GM23338 (cell line): ENCODE data around the gene ZBTB45. TPM values are rescaled to one million over a fixed set of nuclear protein-coding genes. Genes with fewer than 3 reads are reported as not detected.

Experiments used
- ATAC-seq: fragments of 200-7000 bp; cut with Tn5 transposase; 3 replicates; pipeline ENCODE4 v1.9.1; 2020
- DNase-seq: peaks from one replicate; pipeline ENCODE4 v3.0.0-alpha.2; 2015; ENCODE audit warnings: low spot score
- H2AFZ ChIP-seq: fragments of 200-600 bp; sonication (generic); 2 replicates; pipeline ENCODE4 v1.8.0; 2016; ENCODE audit warnings: antibody characterized with exemption, mild to moderate bottlenecking, moderate library complexity
- H3F3A ChIP-seq: fragments of 200-600 bp; sonication (generic); replicated peaks from 2 replicates; pipeline ENCODE4 v1.8.0; 2017; ENCODE audit warnings: antibody characterized with exemption, mixed run types, low read depth
- H3K27ac ChIP-seq: fragments of 200-600 bp; sonication (generic); 2 replicates; pipeline ENCODE4 v1.6.1; 2016; ENCODE audit warnings: low read depth
- H3K27me3 ChIP-seq: fragments of 200-600 bp; sonication (generic); 2 replicates; pipeline ENCODE4 v1.8.0; 2016; ENCODE audit warnings: mild to moderate bottlenecking, mixed run types, moderate library complexity; ENCODE audit not compliant: insufficient read depth
- H3K36me3 ChIP-seq: fragments of 200-600 bp; sonication (generic); 2 replicates; pipeline ENCODE4 v1.8.0; 2016; ENCODE audit warnings: mild to moderate bottlenecking; ENCODE audit not compliant: insufficient read depth
- H3K4me1 ChIP-seq: fragments of 200-600 bp; sonication (generic); 2 replicates; pipeline ENCODE4 v1.8.0; 2016; ENCODE audit warnings: mild to moderate bottlenecking, moderate library complexity; ENCODE audit not compliant: insufficient read depth
- H3K4me2 ChIP-seq: fragments of 200-600 bp; sonication (generic); 2 replicates; pipeline ENCODE4 v1.7.1; 2017; ENCODE audit warnings: mixed run types
- H3K4me3 ChIP-seq: fragments of 200-600 bp; sonication (generic); 2 replicates; pipeline ENCODE4 v1.6.1; 2016; ENCODE audit warnings: mixed run types
- H3K79me2 ChIP-seq: fragments of 200-600 bp; sonication (generic); replicated peaks from 2 replicates; pipeline ENCODE4 v1.8.0; 2017; ENCODE audit warnings: mild to moderate bottlenecking; ENCODE audit not compliant: insufficient read depth
- H3K9me2 ChIP-seq: fragments of 200-600 bp; sonication (generic); 2 replicates; pipeline ENCODE4 v1.8.0; 2017; ENCODE audit not compliant: insufficient read depth
- H4K20me1 ChIP-seq: fragments of 200-600 bp; sonication (generic); replicated peaks from 2 replicates; pipeline ENCODE4 v1.8.0; 2017; ENCODE audit warnings: mild to moderate bottlenecking; ENCODE audit not compliant: insufficient read depth
- H3K27ac Mint-ChIP-seq: 2 replicates; pipeline ENCODE4 v1.8.0; 2020; ENCODE audit warnings: inconsistent platforms, mild to moderate bottlenecking, moderate library complexity, mixed read lengths
- H3K27me3 Mint-ChIP-seq: 3 replicates; pipeline ENCODE4 v1.8.0; 2022; ENCODE audit warnings: low read depth, mild to moderate bottlenecking, moderate library complexity, mixed read lengths, inconsistent platforms; ENCODE audit not compliant: insufficient read depth, poor library complexity
- H3K36me3 Mint-ChIP-seq: 3 replicates; pipeline ENCODE4 v1.8.0; 2021; ENCODE audit warnings: low read depth, mild to moderate bottlenecking, inconsistent platforms, moderate library complexity, mixed read lengths
- H3K4me1 Mint-ChIP-seq: 3 replicates; pipeline ENCODE4 v1.8.0; 2020; ENCODE audit warnings: mild to moderate bottlenecking, inconsistent platforms, mixed read lengths
- H3K4me3 Mint-ChIP-seq: 3 replicates; pipeline ENCODE4 v1.8.0; 2021; ENCODE audit warnings: moderate library complexity, mild to moderate bottlenecking, inconsistent platforms, mixed read lengths
- H3K9me3 Mint-ChIP-seq: 3 replicates; pipeline ENCODE4 v1.8.0; 2020; ENCODE audit warnings: moderate library complexity, mild to moderate bottlenecking, inconsistent platforms, mixed read lengths
- CREB1 ChIP-seq: fragments of 250-450 bp; sonication (Bioruptor Pico); IDR thresholded peaks from 2 replicates; pipeline ENCODE4 v1.5.0; 2020; ENCODE audit warnings: low read depth, mild to moderate bottlenecking, moderate library complexity
- EZH2 ChIP-seq: fragments of 200-600 bp; sonication (generic); IDR thresholded peaks from one replicate; pipeline ENCODE4 v1.8.0; 2017; ENCODE audit warnings: antibody characterized with exemption, mild to moderate bottlenecking, low read depth; ENCODE audit not compliant: unreplicated experiment
- EZH2phosphoT487 ChIP-seq: fragments of 200-600 bp; sonication (generic); IDR thresholded peaks from one replicate; pipeline ENCODE4 v1.8.1; 2018; ENCODE audit warnings: antibody characterized with exemption; ENCODE audit not compliant: unreplicated experiment
- JUNB ChIP-seq: IDR thresholded peaks from one replicate; pipeline ENCODE4 v1.6.1; 2016; ENCODE audit warnings: antibody characterized with exemption; ENCODE audit not compliant: unreplicated experiment
- NANOG ChIP-seq: IDR thresholded peaks from 2 replicates; pipeline ENCODE4 v1.6.1; 2016; ENCODE audit warnings: antibody characterized with exemption, borderline replicate concordance
- POLR2AphosphoS5 ChIP-seq: IDR thresholded peaks from 2 replicates; pipeline ENCODE4 v1.6.1; 2016; ENCODE audit warnings: antibody characterized with exemption, low read depth
- STAT1 ChIP-seq: IDR thresholded peaks from one replicate; pipeline ENCODE4 v1.6.1; 2016; ENCODE audit warnings: antibody characterized with exemption; ENCODE audit not compliant: unreplicated experiment
- ZNF331 ChIP-seq: fragments of 250-450 bp; sonication (Bioruptor Pico); IDR thresholded peaks from 2 replicates; pipeline ENCODE4 v1.5.0; 2020; ENCODE audit warnings: low read depth, mild to moderate bottlenecking, moderate library complexity
- polyA plus RNA-seq: library from polyadenylated mRNA; unstranded; fragments of >200 nt; fragmentation: Nextera tagmentation; extraction: Ambion mirVana; gene quantifications from 2 replicates; pipeline ENCODE4 v1.2.1, GENCODE V29; 2016
- total RNA-seq: library from RNA; depleted of rRNA; stranded (reverse); fragments of >200 nt; shearing (Covaris generic); gene quantifications from 2 replicates; pipeline ENCODE4 v1.2.3, GENCODE V29; 2014
- TF ChIP-seq, protein P1 (sequence below): IDR thresholded peaks from one replicate; pipeline ENCODE4 v1.6.1; 2018; ENCODE audit warnings: antibody characterized with exemption; ENCODE audit not compliant: unreplicated experiment
- TF ChIP-seq, protein P2 (sequence below): IDR thresholded peaks from 2 replicates; pipeline ENCODE4 v1.6.1; 2016; ENCODE audit warnings: antibody characterized with exemption
- TF ChIP-seq, protein P3 (sequence below), 2 experiments: fragments of 200-600 bp in 1 of 2; sonication (generic) in 1 of 2; conservative IDR thresholded peaks; 2 replicates each; pipeline versions ENCODE4 v1.5.1 to v1.6.1; 2016 to 2017; ENCODE audit warnings: antibody characterized with exemption in 2 of 2, low read depth in 2 of 2, mild to moderate bottlenecking in 2 of 2, moderate library complexity in 1 of 2

ZBTB45 gene
- total and polyA plus RNA-seq, 2 experiments from 2014 or later = 9.5 to 10.4 TPM

DNA sequence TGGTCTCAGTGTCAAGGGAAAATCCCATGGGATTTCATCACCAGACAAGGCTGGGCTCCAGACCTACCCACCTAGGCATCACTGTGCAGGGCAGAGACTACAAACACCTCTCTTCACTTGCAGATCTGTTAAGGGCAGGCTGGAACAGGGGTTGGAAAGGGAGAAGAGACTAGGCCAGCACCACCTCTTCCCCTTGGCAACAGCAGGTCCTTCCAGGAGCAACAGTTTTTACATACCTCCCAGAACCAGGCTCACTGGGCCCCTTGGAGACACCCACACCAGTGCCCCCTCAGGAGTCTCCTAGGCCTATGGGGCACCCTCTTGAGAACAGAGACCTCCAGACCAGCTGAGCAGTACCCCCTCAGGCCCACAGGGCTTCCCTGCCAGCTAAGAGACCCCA is 41.3 kb upstream of the ZBTB45 start (continued):
- TF ChIP-seq JUNB (no peak), ZNF331 (CRISPR knock-in tag) (no peak), NANOG (no peak)

DNA sequence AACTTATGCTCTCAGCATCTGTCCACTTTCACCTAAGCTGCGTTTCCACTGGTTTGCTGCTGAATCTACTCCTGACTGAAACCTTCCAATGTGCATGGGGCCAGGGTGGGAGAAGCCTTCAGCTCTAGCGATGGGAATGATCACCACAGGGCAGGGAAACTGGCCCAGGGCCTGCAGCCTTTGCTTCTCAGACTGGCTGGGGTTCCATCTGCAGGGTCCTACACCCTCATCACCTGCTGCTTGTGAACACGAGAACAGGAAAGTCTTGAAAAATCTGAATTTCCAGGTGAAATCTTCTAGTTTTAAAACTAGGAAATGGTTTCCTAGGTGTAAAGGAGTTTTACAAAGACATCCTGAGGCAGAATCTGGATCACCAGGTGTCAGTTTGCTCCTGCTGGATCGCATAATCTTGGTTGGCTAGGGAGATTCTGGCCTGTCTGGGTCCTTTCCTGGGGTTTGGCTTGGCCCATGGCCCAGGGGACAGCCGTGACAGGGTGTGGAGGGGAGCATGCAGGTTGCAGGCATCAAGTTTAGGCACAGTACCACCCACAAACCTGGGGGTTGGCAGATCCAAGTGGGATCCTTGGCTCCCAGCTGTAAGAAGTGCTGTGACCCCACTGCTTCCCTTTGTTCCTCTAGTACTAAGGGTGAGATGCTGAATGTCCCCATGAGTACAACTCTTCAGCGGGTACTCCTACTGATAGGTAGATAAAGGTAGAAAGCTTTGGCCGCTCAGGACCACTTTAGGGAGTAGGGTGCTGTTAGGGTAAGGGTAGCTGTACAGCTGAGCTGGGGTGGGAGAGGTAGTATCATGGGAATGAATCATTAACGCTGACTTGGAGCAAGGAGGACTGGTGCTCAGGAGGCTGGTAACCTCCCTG is 40.6 kb upstream of the ZBTB45 start:
- peaks cover 20% of the 10 kb centered on the region for H3K79me2 ChIP-seq
- DNase-seq = no peak
- peak overlapping the region; percentile 60; the same call in 1 of the 2 replicates for H3K27ac ChIP-seq
- H2AFZ ChIP-seq = no peak overlapping the region
- ATAC-seq = no peak
- Mint-ChIP-seq H3K9me3 (no peaks in the 10 kb centered on the region), H3K36me3 (peaks cover 40% of the 10 kb centered on the region), H3K4me3 (peak overlapping the region; percentile 97), H3K27ac (peak overlapping the region; percentile 100), H3K27me3 (peaks cover 57% of the 10 kb centered on the region), H3K4me1 (peaks cover 40% of the 10 kb centered on the region)
- H3K4me3 ChIP-seq = peak overlapping the region; percentile 84
- 0 out of 2 replicates have a peak, but pooled peaks cover 2% of the 10 kb centered on the region for H3K36me3 ChIP-seq
- H3F3A ChIP-seq = peaks cover 37% of the 10 kb centered on the region
- peaks cover 17% of the 10 kb centered on the region for H3K4me1 ChIP-seq
- H3K9me2 ChIP-seq = peaks cover 5% of the 10 kb centered on the region; the same call in 1 of the 2 replicates
- no peaks in the 10 kb centered on the region; the same call in 1 of the 2 replicates for H4K20me1 ChIP-seq
- H3K4me2 ChIP-seq = peak overlapping the region; percentile 88
- H3K27me3 ChIP-seq = peaks cover 48% of the 10 kb centered on the region
- no peak for TF ChIP-seq NANOG
- TF ChIP-seq, protein P1, sequence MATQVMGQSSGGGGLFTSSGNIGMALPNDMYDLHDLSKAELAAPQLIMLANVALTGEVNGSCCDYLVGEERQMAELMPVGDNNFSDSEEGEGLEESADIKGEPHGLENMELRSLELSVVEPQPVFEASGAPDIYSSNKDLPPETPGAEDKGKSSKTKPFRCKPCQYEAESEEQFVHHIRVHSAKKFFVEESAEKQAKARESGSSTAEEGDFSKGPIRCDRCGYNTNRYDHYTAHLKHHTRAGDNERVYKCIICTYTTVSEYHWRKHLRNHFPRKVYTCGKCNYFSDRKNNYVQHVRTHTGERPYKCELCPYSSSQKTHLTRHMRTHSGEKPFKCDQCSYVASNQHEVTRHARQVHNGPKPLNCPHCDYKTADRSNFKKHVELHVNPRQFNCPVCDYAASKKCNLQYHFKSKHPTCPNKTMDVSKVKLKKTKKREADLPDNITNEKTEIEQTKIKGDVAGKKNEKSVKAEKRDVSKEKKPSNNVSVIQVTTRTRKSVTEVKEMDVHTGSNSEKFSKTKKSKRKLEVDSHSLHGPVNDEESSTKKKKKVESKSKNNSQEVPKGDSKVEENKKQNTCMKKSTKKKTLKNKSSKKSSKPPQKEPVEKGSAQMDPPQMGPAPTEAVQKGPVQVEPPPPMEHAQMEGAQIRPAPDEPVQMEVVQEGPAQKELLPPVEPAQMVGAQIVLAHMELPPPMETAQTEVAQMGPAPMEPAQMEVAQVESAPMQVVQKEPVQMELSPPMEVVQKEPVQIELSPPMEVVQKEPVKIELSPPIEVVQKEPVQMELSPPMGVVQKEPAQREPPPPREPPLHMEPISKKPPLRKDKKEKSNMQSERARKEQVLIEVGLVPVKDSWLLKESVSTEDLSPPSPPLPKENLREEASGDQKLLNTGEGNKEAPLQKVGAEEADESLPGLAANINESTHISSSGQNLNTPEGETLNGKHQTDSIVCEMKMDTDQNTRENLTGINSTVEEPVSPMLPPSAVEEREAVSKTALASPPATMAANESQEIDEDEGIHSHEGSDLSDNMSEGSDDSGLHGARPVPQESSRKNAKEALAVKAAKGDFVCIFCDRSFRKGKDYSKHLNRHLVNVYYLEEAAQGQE = no peak
- TF ChIP-seq CREB1 = no peak
- no peak for TF ChIP-seq JUNB
- no peak for TF ChIP-seq EZH2
- TF ChIP-seq EZH2phosphoT487 = no peak
- no peak for TF ChIP-seq POLR2AphosphoS5
- no peak for TF ChIP-seq STAT1
- TF ChIP-seq, protein P2, sequence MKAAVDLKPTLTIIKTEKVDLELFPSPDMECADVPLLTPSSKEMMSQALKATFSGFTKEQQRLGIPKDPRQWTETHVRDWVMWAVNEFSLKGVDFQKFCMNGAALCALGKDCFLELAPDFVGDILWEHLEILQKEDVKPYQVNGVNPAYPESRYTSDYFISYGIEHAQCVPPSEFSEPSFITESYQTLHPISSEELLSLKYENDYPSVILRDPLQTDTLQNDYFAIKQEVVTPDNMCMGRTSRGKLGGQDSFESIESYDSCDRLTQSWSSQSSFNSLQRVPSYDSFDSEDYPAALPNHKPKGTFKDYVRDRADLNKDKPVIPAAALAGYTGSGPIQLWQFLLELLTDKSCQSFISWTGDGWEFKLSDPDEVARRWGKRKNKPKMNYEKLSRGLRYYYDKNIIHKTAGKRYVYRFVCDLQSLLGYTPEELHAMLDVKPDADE = no peak
- TF ChIP-seq ZNF331 (CRISPR knock-in tag) = no peak
- TF ChIP-seq, protein P3, sequence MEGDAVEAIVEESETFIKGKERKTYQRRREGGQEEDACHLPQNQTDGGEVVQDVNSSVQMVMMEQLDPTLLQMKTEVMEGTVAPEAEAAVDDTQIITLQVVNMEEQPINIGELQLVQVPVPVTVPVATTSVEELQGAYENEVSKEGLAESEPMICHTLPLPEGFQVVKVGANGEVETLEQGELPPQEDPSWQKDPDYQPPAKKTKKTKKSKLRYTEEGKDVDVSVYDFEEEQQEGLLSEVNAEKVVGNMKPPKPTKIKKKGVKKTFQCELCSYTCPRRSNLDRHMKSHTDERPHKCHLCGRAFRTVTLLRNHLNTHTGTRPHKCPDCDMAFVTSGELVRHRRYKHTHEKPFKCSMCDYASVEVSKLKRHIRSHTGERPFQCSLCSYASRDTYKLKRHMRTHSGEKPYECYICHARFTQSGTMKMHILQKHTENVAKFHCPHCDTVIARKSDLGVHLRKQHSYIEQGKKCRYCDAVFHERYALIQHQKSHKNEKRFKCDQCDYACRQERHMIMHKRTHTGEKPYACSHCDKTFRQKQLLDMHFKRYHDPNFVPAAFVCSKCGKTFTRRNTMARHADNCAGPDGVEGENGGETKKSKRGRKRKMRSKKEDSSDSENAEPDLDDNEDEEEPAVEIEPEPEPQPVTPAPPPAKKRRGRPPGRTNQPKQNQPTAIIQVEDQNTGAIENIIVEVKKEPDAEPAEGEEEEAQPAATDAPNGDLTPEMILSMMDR (conservative IDR thresholded peaks at IDR 0.05; ENCODE audit: low read depth in 2 of 2) = no peak
